GM18519 (cell line): ENCODE results near the gene PPP1R1B.
A peak's percentile ranks its signal among the peaks of the same experiment; 100 is the strongest.

Experiments used
- ATAC-seq: cut with Tn5 transposase; IDR thresholded peaks from one replicate; pipeline ENCODE4 v1.9.1; 2021; ENCODE audit warnings: mild to moderate bottlenecking, moderate library complexity; ENCODE audit not compliant: unreplicated experiment, low FRiP score

The PPP1R1B gene

GRCh38 chr17:39631403-39631802 lies 4.7 kb downstream of the PPP1R1B start:
- ATAC-seq: no peak

GRCh38 chr17:39632153-39632941 lies 5.6 kb downstream of the PPP1R1B start:
- no peak for ATAC-seq

GRCh38 chr17:39633570-39634183 lies 6.9 kb downstream of the PPP1R1B start:
- ATAC-seq: no peak

GRCh38 chr17:39634384-39634871 lies 7.7 kb downstream of the PPP1R1B start:
- no peak for ATAC-seq

GRCh38 chr17:39635614-39636176 lies 8.9 kb downstream of the PPP1R1B start:
- no peak for ATAC-seq

- peak; percentile 18 for ATAC-seq
These were observed 9.8 kb downstream of the PPP1R1B start for GRCh38 chr17:39636587-39636926.

GRCh38 chr17:39636927-39637736 lies 10.4 kb downstream of the PPP1R1B start, which contains the start of gene STARD3:
STARD3 (plus strand) TSS chr17:39637144; CDS start chr17:39653532, 16,388 bp downstream.
- peak; percentile 58 for ATAC-seq

GRCh38 chr17:39638317-39638716 lies 11.6 kb downstream of the PPP1R1B start:
- no peak for ATAC-seq

GRCh38 chr17:39639043-39639442 lies 12.3 kb downstream of the PPP1R1B start:
- no peak for ATAC-seq

- no peak for ATAC-seq
These were observed 13.1 kb downstream of the PPP1R1B start for GRCh38 chr17:39639566-39640458.

- ATAC-seq: no peak
These were observed 13.9 kb downstream of the PPP1R1B start for GRCh38 chr17:39640591-39641031.

- ATAC-seq: no peak
These were observed 14.3 kb downstream of the PPP1R1B start for GRCh38 chr17:39641097-39641496.

- ATAC-seq: no peak
These were observed 15.1 kb downstream of the PPP1R1B start for GRCh38 chr17:39641883-39642282.

GRCh38 chr17:39642291-39643074 lies 15.7 kb downstream of the PPP1R1B start:
- no peak for ATAC-seq

- ATAC-seq: no peak
These were observed 16.5 kb downstream of the PPP1R1B start for GRCh38 chr17:39643271-39643670.

GRCh38 chr17:39647256-39647655 lies 20.5 kb downstream of the PPP1R1B start:
- ATAC-seq: no peak

GRCh38 chr17:39648616-39649366 lies 22.0 kb downstream of the PPP1R1B start:
- no peak for ATAC-seq

- no peak for ATAC-seq
These were observed 23.4 kb downstream of the PPP1R1B start for GRCh38 chr17:39650121-39650579.
